Ramos (cell line): ENCODE measurements around the gene TNS3.

Experiments
- in situ Hi-C: fragments of 300-500 bp; cut with MboI; formaldehyde crosslinking; loops from one replicate; pipeline ENCODE4 v1.14.3; 2022; ENCODE audit warnings: low sequenced_read_pairs; ENCODE audit not compliant: unreplicated experiment

TNS3 gene

DNA sequence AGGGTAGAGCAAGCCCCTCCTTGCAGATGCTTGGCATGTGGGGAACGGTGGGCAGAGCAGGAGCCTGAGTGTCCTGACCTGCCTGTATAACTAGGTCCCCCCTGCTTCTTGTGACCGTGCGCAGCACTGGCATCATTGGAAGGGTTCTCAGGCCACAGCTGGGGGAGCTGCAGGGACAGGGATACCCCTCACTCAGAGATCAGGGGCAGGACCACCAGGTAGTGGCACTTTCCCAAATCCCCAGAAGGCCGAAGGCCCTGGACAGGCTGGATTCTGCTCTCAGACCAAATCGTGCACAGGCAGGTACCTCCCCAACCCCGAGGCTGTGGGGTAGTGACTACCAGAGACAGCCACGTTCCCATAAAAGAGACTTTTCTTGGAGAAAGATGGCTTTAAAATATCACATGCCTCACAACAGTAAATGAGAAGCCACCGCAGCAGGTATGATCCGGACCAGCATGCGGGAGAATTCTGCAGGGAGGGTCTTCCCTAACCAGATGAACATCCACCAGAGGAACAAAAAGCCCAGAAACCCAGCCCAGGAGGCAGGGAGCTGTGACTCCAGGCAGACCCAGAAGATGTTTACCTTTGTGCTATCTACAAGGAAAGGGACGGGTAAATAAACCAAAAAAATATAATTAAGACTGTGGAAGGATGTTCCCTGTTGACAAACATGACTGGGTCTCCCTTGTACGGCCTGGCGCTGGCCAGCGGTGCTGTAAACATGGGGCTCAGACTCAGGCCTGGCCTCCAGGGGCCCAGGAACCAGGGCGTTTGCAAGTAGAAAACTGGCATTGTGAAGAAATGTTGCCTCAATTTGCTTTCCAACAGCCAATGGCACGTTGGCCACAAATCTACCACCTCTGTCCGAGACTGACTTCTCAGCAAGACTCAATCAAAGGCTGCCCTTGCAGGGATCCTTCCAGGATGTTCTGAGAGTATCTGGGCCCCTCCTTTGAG, 180.0 kb downstream of the TNS3 start:
- in situ Hi-C loops: no loop called here

DNA sequence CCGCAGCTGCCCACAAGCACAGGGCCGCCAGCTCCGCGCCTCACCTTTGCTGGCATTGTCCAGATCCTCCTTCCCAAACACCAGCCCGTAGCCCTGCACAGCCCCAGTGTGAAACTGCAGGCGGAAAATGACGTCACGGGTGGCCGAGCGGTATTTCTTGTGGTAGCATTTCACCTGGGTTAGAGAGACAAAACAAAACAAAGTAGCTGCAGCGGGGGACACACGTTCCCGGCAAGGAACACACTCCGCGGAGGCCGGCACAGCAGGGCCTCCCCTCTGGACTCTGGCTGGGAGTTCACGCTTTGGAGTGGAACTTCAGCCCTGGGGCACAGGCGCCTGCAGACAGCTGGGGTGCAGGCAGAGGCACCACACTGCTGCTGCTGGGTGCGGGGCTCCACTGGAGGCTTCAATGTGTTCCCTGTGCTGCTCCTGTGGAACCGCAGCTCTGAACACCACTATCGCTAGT, 181.1 kb downstream of the TNS3 start:
- in situ Hi-C loops: no loop called here

DNA sequence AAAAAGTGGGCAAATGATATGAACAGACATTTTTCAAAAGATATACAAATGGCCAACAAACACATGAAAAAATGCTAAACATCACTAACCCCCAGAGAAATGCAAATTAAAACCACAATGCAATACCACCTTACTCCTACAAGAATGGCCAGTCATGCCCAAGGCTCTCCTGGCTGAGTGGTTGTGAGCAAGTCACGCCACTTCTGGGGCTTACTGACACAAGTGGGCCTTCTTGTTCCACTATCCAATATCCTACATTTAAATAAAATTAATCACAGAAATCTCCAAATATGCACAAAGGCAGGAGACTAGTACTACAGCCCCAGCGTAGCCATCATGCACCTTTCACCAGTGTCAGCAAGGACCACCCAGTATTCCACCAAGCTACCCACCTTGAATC, 181.9 kb downstream of the TNS3 start:
- in situ Hi-C loops: no loop called here

DNA sequence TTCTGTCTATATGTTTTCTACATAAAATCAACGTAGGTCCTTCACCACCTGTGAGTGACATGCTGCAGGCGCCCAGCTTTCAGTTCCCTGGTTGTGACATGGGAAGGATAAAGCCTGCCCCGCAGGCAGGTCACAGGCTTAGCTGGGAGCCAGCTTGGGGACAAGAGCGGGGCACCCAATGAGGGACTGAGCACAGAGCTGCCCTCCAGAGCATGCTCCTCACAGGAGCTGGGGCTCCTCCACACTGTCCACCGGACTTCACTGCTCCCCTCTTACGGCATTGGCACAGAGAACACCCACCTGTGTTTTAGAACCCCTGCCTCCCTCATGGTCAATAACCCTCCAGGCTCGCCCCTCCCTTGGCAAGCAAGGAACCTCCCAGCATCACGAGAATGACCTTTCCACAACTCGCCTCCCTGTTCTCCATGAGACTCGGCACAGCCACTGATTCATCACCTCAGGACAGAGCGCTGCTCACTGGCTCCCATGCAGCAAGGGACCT, 187.1 kb downstream of the TNS3 start:
- in situ Hi-C loops: no loop called here

DNA sequence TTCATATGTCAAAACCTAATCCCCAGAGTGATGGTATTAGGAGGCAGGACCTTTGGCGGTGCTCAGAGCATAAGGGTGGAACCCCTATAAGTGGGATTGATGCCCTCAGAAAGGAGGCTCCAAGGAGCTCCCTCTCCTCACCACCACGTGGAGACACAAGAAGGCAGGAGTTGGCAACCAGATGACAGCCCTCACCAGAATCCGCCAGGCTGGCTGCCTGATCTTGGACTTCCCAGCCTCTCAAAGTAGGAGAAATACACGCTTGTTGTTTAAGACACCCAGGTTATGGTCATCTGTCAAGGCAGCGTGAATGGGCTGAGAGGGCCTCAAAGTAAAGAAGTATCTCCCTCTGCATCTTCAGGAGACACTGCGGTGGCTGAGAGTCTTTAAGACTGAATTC, 187.7 kb downstream of the TNS3 start:
- in situ Hi-C loops: no loop called here

DNA sequence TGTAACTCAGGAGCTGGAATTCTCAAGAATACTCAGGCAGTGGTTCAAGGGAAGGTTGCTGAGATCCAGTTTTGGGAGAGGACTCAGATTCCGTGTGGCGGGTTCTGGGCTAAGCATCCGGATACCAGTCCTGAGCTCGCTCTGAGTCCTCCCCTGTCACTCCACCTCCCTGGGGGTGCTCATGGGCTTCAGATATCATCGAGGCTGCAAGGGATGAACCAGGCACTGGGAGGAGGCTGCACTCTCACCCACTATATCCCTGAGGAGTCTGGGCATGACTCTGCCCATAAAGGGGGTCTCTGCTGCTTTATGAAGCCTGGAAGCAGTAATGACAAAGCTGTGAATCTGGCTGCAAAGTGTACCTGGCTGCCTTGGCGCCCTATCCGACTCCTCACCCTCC, 188.5 kb downstream of the TNS3 start:
- in situ Hi-C loops: no loop called here

DNA sequence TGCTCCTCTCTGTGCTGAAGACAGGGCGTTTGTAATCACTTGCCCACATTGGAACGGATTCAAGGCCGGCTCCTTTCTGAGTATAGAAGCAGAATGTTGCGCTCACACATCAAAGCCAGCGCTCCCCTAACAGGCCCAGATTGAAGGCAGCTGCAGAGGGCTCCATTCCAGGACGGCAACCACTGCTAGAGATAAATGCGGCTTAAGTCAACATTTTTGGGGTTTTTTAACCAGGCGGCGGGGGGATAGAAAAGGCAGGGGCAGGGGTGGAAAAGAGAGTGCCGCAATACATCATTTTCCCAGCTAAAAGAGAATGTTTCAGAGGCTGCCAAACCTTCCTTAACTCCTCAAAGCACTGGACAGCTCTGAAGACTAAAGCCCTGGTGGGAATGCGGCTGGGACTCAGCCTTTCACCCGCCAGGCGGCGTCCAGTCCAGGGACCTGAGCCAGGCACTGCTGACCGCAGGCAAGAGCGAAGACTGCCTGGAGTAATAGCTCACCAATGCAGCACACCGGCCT, 189.6 kb downstream of the TNS3 start:
- in situ Hi-C loops: no loop called here

DNA sequence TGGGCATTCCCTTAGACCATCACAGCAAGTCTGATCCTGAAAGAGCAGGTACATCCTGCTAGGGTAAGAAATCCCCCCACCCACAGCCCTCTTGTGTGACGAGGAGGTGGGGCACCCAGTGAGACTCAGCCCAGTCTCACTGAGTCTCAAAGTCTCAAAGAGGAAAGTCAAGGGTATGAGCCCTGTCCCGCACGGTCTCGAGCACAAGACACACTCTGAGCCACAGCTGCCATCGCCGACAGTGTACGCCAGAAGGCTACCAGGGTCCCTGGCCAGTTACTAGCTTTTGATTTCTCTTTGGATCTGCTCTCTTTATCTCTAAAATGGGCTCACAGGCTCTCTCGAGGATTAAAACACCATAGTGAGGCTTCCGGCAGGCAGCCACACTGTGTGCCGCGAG, 190.2 kb downstream of the TNS3 start:
- in situ Hi-C loops: no loop called here

DNA sequence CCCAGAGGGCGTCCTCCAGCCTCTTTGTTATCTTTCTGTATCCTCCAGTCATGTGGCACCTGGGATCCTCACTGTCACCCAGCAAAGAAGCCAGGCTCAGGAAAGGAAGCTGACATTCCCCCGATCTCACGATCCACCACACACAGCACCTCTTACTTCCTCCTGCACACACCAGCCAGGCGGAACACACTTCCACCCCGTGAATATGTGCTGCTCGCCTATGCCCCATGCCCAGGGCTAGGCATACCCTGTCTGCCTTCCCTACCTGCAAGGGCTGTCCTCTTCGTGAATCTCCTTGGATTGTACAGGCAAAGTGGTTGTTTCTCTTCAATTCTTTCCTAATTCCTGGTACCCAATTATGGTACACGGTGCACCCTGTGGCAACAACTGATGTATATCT, 191.0 kb downstream of the TNS3 start:
- in situ Hi-C loops: no loop called here

DNA sequence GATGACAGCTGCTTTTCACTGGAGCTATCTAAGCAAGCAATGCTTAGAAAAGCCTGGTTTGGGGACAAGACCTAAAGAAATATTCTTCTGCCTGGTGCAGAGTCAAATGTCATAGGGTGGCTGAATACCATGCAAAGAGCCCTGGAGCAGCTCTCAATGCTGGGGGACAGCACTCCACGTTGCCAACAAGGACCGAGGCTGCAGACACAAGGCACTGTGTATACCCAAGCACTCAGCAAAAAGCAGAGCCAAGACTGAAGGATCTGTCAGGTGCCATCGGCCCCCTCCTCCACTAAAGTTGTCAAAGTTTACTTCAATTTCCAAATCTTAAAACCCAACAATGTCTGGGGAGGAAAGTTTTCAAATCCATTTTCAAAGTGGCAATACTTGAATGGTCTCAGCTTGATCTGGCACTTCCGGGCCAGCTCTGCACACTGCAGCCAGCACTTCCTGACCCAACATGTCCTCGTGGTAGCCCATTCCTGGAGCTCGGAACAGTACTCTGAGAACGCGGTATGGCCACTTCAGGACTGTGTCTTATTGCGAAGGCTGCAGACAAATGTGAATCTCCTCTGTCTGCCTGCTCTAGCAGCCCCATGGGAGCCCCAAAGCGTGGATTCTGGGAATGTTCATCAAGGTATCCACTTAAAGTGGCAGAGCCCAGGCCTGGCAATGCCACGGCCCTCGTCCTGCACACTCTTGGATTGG, 191.8 kb downstream of the TNS3 start:
- in situ Hi-C loops: no loop called here

DNA sequence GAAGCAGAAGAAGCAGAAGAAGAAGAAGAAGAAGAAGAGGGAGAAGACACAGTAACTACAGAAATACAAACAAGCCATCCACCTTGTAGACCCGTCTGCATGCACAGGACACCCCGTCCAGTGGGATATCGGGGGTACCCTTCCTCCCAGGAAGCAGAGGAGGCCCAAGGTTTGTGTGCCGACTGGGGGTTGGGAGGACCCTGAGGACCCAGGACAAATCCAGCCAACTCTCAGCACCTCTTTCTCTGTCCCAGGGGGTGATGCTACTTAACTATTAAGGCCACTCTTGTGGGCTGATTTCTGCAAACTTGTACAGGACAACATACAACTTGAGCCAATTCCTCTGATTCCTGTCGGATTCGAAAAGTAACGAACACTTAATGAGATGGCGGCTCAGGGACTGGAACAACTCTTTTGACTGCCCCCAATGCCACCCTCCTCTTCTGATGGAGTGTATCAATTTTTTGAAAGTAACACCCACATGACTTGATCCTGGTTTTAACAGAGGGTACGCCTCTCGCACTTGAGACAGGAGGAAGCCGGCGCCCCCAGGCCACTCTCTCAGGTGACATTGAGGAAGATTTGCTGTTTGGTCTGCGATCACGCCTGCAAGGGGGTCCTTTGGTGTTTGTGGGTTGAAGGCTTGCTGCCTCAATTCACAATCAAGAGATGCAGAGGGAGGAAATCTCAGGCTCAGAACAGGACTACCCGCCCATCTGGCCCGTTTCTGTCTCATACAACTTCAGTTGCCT, 192.6 kb downstream of the TNS3 start:
- in situ Hi-C loops: no loop called here

DNA sequence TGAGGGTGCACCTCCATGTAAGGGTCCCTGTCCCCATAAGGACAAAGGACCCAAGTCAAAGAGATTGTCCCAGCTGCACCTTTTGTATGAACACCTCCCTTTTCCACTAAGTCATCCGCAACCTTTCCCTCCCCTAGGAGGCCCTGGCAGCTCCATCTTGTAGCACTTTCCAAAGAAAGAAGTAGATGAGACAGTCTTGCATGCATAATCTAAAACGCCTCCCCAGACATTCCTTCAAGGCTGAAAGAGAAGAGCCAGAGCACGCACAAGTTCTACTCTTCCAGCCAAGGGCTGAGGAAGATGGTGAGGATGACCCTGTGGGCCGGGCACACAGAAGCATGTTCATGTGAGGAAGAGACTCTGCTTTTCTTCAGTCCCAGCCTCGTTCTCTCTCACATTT, 194.4 kb downstream of the TNS3 start:
- in situ Hi-C loops: no loop called here

DNA sequence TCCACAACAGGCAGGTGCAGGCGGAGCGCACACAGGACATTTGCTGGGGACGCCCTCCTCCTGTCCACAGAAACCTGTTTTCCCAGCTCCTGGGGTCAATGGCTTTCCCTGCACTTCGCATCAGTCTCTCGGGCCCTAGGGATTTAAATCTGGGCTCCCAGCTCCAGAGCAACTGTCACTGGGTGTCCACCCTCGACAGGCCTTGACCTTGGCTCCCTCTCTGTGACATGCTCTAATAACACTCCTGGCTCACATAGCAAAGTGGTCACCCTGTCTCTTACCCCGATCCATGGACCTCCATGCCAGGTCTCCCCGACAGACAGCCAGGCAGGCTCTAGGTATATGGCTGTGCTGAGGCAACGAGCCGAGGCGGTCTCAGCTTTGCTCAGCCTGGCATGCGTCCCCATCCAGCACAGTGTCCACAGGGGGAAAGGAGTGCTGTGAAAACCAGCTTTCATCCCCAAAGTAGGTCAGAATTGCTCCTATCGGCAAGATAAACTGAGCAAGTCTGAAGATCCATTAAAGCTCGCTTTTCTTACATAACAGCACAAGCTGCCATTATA, 195.6 kb downstream of the TNS3 start:
- in situ Hi-C loops: no loop called here

DNA sequence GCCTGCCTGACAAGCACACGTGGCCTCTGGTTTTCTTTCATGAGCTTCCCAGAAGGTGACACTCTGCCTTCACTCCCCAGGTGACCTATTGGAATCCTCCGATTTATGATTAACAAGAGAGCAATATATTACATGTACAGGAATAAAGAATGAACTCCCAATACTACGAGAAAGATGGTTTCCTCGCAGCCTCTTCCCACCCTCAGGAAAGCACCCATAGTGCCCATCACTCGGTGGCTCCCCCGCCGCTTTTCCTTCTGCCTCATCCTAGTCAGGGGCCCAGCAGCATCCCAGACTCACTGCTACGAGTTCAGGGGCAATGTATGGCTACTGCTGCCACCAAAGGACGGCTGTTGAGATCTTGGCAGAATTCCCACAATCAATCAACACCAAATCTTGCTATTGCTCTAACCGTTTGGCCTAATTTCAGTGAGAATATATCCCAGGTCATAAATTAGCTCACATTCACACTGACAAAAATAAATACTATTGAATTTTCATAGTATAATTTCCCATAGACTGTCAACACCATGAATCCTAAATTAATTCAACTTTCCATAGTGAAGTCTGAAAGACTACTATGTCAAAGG, 196.3 kb downstream of the TNS3 start:
- in situ Hi-C loops: no loop called here

DNA sequence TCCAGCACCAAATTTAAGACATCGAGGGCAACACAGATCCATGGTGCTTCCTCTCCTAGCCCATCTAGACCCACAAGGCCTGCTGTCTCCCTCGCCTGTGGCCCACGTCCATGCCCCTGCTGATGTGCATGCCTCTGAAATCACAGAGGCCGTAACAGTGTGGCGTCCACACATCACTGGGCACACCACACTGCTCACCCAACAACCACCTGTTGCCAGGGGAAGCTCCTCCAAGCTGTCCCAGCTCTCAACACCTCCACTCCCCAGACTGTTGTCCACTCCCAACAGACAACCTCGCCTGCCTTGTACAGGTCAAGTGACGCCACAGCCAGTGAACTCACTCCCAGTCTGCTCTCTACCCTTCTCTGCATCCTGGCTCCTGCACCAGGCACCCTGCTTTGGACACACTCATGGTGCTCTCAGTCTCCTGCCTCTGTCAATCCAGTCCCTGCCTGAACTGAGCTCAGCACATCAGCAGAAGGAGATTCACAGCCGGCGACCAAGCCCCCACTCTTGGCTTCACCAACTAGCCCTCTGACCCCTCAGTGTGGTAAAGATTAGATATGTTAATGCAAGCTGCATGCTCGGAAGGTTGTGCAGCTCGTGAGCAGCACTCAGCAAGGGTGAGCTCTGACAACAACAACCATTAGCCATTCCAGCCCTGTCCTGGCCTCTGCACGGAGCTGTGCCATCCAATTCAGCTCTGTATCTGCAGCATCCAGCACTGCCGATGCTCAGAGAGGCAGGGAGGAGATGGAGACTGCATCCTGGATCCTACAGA, 197.0 kb downstream of the TNS3 start:
- in situ Hi-C loops: no loop called here

DNA sequence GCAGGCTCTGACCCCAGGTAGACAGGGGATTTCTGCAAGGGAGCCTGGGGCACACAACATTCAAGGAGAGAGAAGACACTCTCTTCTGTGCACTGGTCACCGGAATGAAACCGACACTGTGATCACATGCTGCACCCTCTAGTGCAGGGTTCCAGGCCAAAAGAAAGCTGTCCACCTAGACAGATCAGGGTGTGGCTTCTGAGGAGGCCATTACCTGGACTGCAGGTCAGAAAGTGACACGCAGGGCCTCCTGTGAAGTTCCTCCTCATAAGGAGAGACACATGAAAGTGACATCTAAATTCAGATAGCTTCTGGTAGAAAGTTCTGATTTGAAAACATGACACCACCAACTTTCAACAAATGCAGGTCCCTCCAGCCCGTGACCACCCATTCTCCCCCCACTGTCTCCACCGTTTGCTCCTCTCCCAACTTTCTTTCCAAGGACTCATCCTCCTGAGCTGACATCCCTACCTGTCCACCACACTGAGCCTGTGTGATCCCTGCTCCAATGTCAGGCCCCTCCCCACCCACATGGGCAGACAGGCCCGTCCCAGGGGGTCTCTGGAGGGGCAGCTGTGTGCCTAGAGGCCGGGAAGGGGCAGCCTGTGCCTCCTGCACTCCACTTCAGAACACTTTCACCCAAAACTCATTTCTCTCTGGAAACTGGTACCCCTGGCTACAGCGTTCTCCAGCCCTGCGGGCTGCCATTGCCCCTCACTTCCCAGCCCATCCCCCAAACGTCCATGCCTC, 198.0 kb downstream of the TNS3 start:
- in situ Hi-C loops: no loop called here

DNA sequence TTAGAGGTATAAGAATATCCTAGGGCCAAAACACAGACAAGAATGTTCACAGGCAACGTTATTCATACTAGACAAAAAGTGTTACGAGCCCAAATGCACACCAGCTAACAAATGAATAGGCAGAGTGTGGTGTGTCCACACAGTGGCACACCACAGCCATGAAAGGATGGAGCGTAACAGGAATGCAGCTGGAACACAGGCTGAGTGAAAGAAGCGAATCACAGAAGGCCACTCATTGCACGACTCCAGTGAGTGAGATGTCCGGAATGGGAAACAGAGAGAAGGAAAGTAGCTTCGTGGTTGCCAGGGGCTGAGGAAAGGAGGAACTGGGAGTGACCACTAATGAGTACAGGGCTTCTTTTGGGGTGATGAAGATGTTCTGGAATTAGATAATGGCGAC, 198.8 kb downstream of the TNS3 start:
- in situ Hi-C loops: no loop called here

DNA sequence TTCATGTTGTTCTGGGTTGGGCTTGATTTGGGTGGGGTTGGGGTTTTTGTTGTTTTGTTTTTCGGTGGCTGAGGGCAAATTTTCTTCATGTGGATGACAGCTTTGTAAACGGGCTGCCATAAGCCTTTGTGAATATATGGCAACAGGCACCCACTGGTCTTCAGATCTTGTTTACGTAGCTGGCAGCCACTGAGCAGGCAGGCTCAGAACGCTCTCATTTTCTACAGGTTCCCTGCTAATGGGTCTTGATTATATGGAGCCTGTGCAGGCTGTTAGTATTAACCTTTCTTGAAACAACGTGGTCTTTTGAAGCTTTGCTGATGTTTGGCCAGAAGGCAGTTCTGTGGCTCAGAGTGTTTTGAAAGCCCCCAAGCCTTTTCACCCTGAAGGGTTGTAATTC, 199.7 kb downstream of the TNS3 start:
- in situ Hi-C loops: no loop called here
